Stomach (tissue), 9 donors: ENCODE measurements around the gene SPACA5B. TPM values are rescaled to one million over a fixed set of nuclear protein-coding genes. Genes with fewer than 3 reads are reported as not detected.
"Not testable (repeated sequence)": the region's sequence is repeated elsewhere in the genome, so short reads cannot be mapped to it uniquely, and the experiment has no call there.

Experiments
- DNase-seq, 2 donors: peaks; one replicate each; pipeline versions ENCODE4 v3.0.0 to v3.0.0-alpha.2; 2013 to 2019
- H3K27ac ChIP-seq, 5 donors: fragments of 200-600 bp in 4 of 5; sonication (generic) in 4 of 5; one replicate each; pipeline ENCODE4 v1.5.1; 2013 to 2019; ENCODE audit warnings: mild to moderate bottlenecking in 1 of 5, moderate library complexity in 1 of 5
- H3K27me3 ChIP-seq, 3 donors: fragments of 200-600 bp; sonication (generic); one replicate each; pipeline ENCODE4 v1.5.1; 2017 to 2019; ENCODE audit warnings: mixed run types in 1 of 3
- H3K36me3 ChIP-seq, 4 donors: fragments of 200-600 bp; sonication (generic); 1 replicate in 3 of 4; 2 replicates in 1 of 4; pipeline ENCODE4 v1.5.1; 2016 to 2019
- H3K4me1 ChIP-seq, 4 donors: fragments of 200-600 bp; sonication (generic); one replicate each; pipeline ENCODE4 v1.5.1; 2016 to 2019
- H3K4me3 ChIP-seq, 4 donors: fragments of 200-600 bp; sonication (generic) in 3 of 4; one replicate each; pipeline ENCODE4 v1.5.1; 2016 to 2019; ENCODE audit warnings: mild to moderate bottlenecking in 1 of 4
- H3K9me3 ChIP-seq, 4 donors: fragments of 200-600 bp; sonication (generic); one replicate each; pipeline ENCODE4 v1.5.1; 2016 to 2019
- EP300 ChIP-seq: sonication (generic); formaldehyde crosslinking; IDR thresholded peaks from one replicate; pipeline ENCODE4 v1.6.1; 2017; ENCODE audit warnings: antibody characterized with exemption
- POLR2A ChIP-seq, 4 donors: fragments of 450-650 bp; IDR thresholded peaks; one replicate each; pipeline ENCODE4 v1.6.1; 2016; ENCODE audit warnings: antibody characterized with exemption in 4 of 4, control low read depth in 2 of 4, mild to moderate bottlenecking in 1 of 4, moderate library complexity in 1 of 4
- POLR2AphosphoS5 ChIP-seq, 3 donors: sonication (generic); formaldehyde crosslinking; IDR thresholded peaks; one replicate each; pipeline ENCODE4 v1.6.1; 2016; ENCODE audit warnings: antibody characterized with exemption in 3 of 3
- WGBS, 5 donors: extraction: QIAGEN DNeasy Blood & Tissue Kit in 3 of 5; methylation state at CpG; one replicate each; pipeline versions ENCODE4 v1.1.5 to v1.1.7; 2013 to 2018; 5-methylcytosine and 5-hydroxymethylcytosine counted together
- intact Hi-C: fragments of 100-400 bp; cut with DNase I; formaldehyde crosslinking; loops from one replicate; pipeline ENCODE4 v1.15.1; 2023; ENCODE audit warnings: low total_unique reads
- polyA plus RNA-seq, 3 donors: library from polyadenylated mRNA; stranded (reverse); fragments of 200-250 nt; gene quantifications; one replicate each; pipeline ENCODE4 v1.2.3, GENCODE V29; 2013
- total RNA-seq, 5 donors: library from RNA; depleted of rRNA; stranded (reverse); fragments of >200 nt; gene quantifications; one replicate each; pipeline versions ENCODE4 v1.1.0 to v1.2.3, GENCODE V29; 2014 to 2016
- TF ChIP-seq, protein P1 (sequence below), 7 experiments: fragments of 450-650 bp in 4 of 7; fragments of 200-600 bp in 3 of 7; sonication (generic) in 3 of 7; IDR thresholded peaks; one replicate each; pipeline ENCODE4 v1.5.1; 2016 to 2019; ENCODE audit warnings: antibody characterized with exemption in 7 of 7, control low read depth in 2 of 7, mild to moderate bottlenecking in 1 of 7
- donor health status: healthy with polysubstance abuse.
- donor health status: Bipolar disorder and iron deficiency.
- donor health status: healthy.

SPACA5B gene
- total and polyA plus RNA-seq, 8 donors: not detected

DNA sequence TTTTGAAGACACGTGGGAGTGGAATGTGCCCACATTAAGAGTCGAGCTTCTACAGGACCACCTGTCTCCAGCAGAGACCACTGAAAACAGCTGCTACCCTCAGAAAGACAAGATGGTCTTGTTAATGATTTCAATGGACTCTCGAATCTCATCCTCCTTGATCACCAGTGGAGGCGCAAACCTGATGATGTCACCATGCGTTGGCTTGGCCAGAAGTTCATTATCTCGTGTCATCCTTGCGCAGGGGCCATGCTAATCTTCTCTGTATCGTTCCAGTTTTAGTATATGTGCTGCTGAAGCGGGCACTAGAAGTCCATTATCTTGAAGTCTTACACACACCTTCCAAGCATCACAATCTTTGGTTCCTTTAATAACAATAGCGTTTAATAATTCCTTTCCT lies 23.3 kb downstream of the SPACA5B start:
- 74 to 91% (median 85%) methylated on average over 10 of the region's 10 CpGs for WGBS, 5 donors
- Histone ChIP-seq H3K27ac (no peak overlapping the region), H3K4me3 (no peak overlapping the region), H3K9me3 (no peaks in the 10 kb centered on the region), H3K4me1 (no peaks in the 10 kb centered on the region), H3K27me3 (no peaks in the 10 kb centered on the region), H3K36me3 (no peaks in the 10 kb centered on the region)
- no peak for TF ChIP-seq POLR2AphosphoS5 (IDR thresholded peaks at IDR 0.05)
- TF ChIP-seq, protein P1, sequence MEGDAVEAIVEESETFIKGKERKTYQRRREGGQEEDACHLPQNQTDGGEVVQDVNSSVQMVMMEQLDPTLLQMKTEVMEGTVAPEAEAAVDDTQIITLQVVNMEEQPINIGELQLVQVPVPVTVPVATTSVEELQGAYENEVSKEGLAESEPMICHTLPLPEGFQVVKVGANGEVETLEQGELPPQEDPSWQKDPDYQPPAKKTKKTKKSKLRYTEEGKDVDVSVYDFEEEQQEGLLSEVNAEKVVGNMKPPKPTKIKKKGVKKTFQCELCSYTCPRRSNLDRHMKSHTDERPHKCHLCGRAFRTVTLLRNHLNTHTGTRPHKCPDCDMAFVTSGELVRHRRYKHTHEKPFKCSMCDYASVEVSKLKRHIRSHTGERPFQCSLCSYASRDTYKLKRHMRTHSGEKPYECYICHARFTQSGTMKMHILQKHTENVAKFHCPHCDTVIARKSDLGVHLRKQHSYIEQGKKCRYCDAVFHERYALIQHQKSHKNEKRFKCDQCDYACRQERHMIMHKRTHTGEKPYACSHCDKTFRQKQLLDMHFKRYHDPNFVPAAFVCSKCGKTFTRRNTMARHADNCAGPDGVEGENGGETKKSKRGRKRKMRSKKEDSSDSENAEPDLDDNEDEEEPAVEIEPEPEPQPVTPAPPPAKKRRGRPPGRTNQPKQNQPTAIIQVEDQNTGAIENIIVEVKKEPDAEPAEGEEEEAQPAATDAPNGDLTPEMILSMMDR (IDR thresholded peaks at IDR 0.05): no peak
- TF ChIP-seq POLR2A (IDR thresholded peaks at IDR 0.05): no peak
- TF ChIP-seq EP300: no peak
- DNase-seq: no peak
- intact Hi-C loops: no loop called here

DNA sequence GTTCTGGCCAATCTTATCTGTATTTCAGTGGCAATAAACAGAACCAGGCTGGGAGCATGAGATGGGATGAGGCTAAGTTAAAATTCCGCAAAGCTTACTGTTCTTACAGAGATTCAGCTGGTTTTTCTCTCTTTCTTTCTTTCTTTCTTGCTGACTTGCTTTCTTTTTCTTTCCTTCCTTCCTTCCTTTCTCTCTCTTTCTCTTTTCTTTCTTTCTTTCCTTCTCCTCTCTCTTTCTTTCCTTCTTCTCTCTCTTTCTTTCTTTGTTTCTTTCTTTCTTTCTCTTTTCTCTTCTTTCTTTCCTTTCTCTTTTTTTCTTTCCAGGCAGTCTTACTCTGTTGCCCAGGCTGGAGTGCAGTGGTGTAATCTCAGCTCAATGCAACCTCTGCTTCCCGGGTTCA lies 24.4 kb downstream of the SPACA5B start:
- Histone ChIP-seq H3K27me3 (no peaks in the 10 kb centered on the region), H3K4me1 (no peaks in the 10 kb centered on the region), H3K4me3 (no peak overlapping the region), H3K36me3 (no peaks in the 10 kb centered on the region), H3K27ac (no peak overlapping the region), H3K9me3 (no peaks in the 10 kb centered on the region)
- DNase-seq: no peak
- intact Hi-C loops: no loop called here
- no peak for TF ChIP-seq POLR2AphosphoS5 (IDR thresholded peaks at IDR 0.05)
- 77 to 100% (median 80%) methylated on average over 2 of the region's 2 CpGs for WGBS, 5 donors

DNA sequence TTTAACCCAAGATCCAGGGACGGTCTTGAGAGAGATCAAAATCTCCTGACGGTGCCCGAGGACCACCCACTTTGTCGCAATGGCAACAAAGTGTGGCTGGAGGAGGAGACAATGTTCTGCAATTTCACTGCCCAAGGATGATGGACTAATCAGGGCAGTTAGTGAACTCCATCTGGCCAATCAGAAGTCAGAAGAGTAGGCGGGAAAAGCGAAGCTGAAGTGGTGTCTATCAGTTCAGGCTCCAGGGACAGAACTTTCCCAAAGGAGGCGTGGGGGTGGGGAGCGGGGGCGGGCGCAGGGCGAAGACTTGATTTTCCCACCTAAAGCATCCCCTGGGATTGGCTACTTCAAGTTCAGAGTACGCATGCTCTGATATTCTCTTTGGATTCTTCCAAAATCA lies 25.6 kb downstream of the SPACA5B start:
- TF ChIP-seq, protein P1 (IDR thresholded peaks at IDR 0.05): no peak
- TF ChIP-seq POLR2AphosphoS5 (IDR thresholded peaks at IDR 0.05) (no peak), POLR2A (IDR thresholded peaks at IDR 0.05) (no peak), EP300 (no peak)
- 82 to 98% (median 89%) methylated on average over 12 of the region's 12 CpGs for WGBS, 5 donors
- no peak overlapping the region for H3K27ac ChIP-seq
- intact Hi-C loops: no loop called here
- no peak overlapping the region for H3K4me3 ChIP-seq
- H3K27me3 ChIP-seq: no peaks in the 10 kb centered on the region
- no peak for DNase-seq
- H3K36me3 ChIP-seq: no peaks in the 10 kb centered on the region
- H3K4me1 ChIP-seq: no peaks in the 10 kb centered on the region
- H3K9me3 ChIP-seq: no peaks in the 10 kb centered on the region

DNA sequence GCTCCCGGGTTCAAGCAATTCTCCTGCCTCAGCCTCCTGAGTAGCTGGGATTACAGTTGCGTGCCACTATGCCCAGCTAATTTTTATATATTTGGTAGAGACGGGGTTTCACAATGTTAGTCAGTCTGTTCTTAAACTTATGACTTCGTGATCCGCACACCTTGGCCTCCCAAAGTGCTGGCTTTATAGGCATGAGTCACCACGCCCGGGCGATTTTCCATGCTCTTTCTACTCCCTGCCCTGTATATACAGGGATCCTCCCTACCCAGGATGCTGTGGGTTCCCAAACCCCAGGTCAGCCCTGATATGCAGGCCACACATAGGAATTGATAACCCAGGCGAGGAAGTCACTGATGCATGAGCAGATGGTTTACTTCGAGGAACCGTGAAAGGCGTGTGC lies 34.8 kb downstream of the SPACA5B start:
- H3K27ac ChIP-seq: no peak overlapping the region
- H3K9me3 ChIP-seq: no peaks in the 10 kb centered on the region
- H3K27me3 ChIP-seq: peaks cover 0 to 9% (median 0%) of the 10 kb centered on the region in 3 donors
- no peaks in the 10 kb centered on the region for H3K36me3 ChIP-seq
- DNase-seq: no peak
- H3K4me3 ChIP-seq: no peak overlapping the region
- WGBS, 5 donors: 81 to 98% (median 84%) methylated on average over 8 to 12 of the region's 12 CpGs
- intact Hi-C loops: no loop called here
- TF ChIP-seq EP300: no peak
- no peak for TF ChIP-seq POLR2AphosphoS5 (IDR thresholded peaks at IDR 0.05)
- TF ChIP-seq, protein P1 (IDR thresholded peaks at IDR 0.05): no peak
- TF ChIP-seq POLR2A (IDR thresholded peaks at IDR 0.05): no peak
- H3K4me1 ChIP-seq: no peaks in the 10 kb centered on the region

DNA sequence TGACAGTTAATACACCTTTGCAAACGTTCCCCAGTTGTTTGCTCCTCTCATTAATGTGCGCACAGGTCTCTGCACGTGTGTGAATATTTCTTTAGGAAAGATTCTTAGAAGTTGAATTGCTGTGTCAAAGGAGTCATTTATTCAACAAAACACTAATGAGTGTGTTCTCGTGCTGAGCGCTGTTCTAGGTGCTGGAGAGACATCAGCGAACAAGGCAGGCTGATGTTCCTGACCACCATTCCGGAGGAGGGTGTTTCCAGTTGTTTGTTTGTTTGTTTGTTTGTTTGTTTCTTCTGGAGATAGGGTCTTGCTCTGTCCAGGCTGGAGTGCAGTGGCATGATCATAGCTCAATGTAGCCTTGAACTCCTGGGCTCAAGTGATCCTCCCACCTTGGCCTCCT lies 35.9 kb downstream of the SPACA5B start:
- H3K36me3 ChIP-seq, intact Hi-C loops, H3K27me3 ChIP-seq, H3K9me3 ChIP-seq, DNase-seq, H3K4me3 ChIP-seq, H3K27ac ChIP-seq, H3K4me1 ChIP-seq: not testable (repeated sequence)
- WGBS, 5 donors: 52 to 69% (median 57%) methylated on average over 4 to 7 of the region's 7 CpGs
